HTERT RPE-1 (cell line): ENCODE data around the gene COL8A2.

Source experiments
- in situ Hi-C: fragments of 300-500 bp; cut with MboI; formaldehyde crosslinking; loops from 4 replicates; pipeline ENCODE4 v1.14.3; 2020; ENCODE audit warnings: low sequenced_read_pairs

COL8A2 gene

DNA sequence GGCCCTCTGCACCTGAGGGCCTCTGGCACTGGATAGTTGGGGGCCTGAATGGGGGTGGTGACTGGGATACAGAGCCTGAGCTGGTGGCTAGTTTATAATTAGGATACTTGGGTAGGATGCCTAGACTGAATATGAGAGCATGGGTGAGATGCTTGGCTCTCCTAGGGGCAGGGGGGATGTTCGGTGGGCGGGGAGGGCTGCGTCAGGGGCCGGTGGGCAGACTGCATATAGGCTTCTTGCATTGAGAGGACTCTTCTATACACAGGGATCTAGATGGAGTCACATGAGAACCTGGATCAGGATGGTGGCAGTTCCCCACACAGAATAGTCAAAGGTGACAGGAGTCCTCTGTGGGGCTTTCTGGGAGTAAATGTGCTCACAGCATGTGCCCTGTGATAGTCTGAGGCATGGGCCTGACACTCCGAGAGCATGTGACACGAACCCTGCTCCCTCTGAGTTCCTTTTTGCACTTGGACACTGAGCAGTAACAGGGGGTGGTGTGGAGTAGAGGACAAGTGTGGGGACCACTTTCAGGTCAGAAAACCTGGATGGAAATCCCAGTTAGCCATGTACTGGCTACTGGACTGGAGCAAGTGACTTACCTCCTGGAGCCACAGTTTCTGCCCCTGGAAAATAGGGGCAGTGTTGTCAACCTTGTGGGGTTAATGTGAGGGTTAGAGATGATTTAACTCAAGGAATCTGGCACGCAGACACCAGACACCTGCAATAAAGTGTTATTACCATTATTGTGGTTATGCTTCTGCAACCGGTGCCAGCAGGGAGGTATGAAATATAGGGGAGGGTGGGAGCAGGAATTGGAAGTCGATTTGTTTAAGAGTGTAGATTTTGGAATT is 33.2 kb upstream of the COL8A2 start:
- in situ Hi-C loops, result no loop called here

GRCh38 chr1:36157115-36157903 is 32.3 kb upstream of the COL8A2 start:
- in situ Hi-C loops, result no loop called here

DNA sequence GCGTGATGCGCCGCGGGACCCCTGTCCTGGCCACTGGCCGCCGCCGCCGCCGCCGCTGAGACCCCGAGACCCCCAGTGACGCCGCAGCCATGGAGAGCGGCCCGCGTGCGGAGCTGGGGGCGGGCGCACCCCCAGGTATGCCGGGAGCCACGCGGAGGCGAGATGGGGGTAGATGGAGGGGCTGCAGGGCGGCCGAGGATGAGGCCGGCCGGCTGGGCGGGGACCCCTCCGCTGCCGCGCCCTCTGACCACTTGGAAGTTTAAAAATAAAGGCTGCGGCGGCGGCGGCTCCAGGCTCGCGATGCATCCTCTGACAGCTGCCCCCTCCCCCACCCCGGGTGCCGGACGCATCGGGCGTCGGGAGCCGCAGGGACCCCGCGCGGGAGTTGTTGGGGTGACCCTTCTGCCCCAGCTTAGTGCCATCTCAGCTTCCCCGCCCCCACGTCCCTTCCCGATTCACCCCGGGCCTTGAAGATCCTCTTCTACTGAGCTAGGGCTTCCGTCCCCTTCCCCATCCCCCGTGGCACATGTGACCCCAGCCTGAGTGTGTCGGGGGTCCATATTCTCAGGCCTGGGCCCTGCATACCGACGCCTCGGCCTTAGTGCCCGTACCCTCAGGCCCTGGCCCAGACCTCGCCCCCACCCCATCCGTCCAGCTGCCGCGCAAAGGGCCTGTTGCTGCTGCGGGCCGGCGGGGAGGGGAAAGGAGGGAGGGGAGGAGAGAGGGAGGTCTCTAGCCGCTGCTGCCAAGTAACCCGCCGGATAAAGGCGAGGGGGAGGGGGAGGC is 31.5 kb upstream of the COL8A2 start:
- in situ Hi-C loops, result no loop called here

DNA sequence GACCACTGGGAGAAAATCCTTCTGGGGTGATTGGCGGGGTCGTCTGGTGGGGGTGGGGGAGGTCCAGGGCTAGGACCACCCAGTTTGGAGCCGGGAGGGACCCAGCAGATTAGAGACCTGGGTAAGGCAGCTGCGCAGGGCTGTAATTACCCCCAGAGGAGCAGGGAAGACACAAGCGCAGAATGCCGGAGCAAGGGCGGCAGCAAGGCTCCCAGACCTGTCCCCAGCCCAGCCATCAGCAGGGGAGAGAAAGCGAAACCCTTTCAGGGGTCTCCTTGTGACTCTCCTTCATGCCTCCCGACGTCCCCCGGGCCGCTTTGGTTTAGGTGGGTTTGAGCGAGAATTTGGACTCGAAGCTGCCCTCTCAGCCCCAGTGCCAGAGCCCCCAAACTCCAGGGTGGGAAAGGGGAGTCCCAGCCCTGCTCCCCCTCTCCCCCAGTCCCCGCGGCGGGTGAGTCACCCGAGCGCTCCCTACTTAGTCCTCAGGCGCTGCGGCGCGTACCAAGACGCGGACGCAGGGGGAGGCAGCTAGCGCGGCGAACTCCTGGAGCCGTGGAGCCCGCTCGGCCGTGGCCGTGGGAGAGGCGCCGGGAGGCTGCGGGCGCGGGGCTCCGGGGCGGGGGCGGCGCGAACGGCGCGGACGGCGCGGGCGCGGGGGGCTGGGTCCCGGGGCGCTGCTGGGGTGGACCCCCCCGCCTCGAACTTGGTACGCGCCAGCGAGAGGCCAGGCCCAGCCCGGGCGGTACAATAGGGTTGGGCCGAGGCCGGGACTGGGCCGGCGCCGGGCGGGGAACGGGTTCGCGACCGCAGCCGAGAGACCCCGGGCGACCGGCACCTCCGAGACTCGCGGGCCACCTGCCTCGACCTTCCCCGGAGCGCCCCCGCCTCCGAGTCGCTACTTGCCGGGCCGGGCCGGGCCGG is 30.6 kb upstream of the COL8A2 start, which contains the start of gene MAP7D1:
MAP7D1 (plus strand) TSS at position 753 of the 921 bp plus-strand sequence. CDS start 258 bp downstream, outside the sequence.
- in situ Hi-C loops, result no loop called here

DNA sequence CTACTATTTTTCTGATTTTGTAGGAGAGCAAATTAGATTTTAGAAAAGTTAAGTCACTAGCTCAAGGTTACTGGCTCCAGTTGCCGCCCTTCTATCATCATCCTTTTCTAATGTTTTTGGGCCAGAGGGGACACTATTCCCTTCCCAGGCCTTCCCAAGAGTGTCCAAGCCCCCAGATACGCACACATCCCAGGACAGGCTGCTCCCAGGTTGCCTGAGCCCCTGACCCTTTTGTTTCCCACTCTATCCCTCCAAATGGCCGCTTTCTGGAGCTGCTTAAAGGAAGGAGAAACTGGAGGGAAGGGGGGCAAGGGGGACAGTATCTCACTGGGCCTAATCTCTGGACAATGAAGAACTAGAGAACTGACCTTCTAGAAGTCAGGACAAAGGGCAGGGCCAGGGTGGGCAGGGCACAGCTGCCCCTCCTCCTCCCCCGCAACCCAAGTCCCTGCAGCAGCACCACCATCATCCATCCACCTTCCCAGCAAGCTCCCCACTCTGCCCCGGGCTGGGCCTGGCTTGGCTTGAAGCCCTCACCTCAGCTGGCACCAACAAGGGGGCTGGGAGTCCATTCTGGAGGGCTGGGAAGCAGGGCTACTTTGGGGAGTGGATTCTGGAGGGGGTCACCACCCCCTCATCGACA is 29.9 kb upstream of the COL8A2 start:
- in situ Hi-C loops, result no loop called here

DNA sequence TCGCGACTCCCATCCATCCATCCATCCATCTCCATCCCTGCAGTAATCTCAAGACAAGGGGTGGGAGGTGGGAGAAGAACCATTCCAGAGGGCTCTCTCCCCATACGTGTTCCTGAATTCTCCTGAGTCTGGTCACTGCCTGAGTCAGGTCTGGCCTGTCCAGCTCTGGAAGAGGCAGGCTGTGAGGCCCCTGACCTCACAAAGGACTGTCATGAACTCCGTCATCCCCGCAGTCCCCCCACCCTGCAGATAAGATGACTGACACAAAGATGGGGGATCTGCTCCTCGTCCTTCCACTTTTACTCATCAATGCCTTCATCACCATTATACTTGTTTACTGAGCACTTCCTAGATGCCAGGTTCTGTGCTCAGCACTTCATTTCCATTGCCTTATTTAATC is 29.3 kb upstream of the COL8A2 start:
- in situ Hi-C loops, result no loop called here

- in situ Hi-C loops, result no loop called here
Measured at GRCh38 chr1:36153476-36153875, 28.5 kb upstream of the COL8A2 start.

DNA sequence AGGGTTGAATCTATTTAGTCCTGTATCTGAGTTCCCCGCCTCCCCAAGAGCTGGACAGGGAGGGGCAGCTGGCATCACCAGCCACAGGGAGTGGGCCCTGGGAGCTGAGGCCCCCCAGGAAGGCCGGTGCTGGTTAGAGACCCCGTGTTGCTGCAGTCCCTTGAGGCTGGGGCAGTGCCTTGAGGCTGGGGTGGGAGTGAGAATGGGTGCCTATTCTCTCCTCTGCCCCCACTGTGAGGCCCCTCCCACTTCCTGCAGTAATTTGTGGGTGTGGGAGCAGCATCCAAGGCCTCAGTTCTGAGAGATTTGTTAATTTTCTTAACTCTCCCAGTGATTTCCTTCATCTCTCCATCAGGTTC is 26.8 kb upstream of the COL8A2 start:
- in situ Hi-C loops, result no loop called here

DNA sequence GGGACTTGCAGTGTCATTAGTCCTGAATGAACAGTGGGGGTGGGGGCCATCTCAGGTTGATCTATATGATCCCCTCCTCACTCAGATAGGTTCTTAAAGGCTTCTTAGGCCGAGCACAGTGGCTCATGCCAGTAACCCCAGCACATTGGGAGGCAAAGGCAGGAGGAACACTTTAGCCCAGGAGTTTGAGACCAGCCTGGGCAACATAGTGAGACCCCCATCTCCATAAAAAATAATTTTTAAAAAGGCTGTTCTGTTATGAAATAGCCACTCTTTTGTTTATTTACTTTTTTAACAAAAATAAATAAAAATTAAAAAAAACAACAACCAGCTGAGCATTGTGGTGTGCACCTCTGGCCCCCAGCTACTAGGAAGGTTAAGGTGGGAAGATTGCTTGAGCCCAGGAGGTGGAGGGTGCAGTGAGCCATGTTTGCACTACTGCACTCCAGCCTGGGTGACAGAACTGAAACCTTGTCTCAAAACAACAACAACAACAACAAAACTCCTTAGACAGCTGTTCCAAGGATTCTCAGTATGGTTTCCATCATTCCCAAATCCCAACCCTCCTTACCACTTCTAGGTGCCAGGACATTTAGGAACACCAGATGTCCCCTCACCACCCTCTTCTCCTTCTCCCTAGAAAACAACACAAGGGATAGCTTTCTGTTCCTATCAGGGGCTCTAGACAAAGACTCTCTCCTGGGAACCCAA is 26.3 kb upstream of the COL8A2 start:
- in situ Hi-C loops, result no loop called here

GRCh38 chr1:36150296-36151133 is 25.5 kb upstream of the COL8A2 start:
- in situ Hi-C loops, result no loop called here

- in situ Hi-C loops, result no loop called here
Measured at GRCh38 chr1:36149973-36150295, 24.9 kb upstream of the COL8A2 start.

DNA sequence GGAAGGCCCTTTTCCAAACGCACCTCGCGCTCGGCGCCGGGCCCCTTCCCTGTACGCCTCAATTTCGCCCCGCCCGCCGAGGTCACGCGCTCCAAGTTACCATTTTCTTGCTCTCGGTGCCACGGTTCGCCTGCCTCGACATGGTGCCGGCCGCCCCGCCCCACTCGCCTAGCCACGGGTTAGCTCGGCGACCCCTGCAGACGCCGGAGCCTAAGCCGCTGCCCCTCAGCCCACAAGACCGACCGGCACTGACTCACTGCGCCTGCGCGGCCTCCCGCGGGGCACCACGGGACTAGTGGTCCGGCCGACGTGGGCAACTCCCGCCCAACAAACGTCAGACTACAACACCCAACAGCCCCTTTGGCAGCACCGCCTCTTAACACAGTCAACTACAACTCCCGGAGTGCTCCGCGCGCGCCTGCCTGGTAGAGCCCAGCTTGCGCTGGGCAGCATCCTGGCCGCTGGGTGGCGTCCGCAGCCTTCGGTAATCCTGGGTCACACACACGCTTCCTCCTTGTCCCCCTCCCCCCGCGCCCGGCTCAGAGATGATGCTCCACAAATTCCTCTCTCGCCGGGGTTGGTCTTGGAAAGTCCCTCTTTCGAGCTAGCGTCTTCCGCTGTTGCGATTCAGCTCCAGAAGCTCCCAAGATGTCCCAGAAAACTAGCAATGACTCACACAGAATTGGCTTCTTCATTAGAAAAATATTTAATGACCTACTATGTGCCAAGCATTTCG is 24.4 kb upstream of the COL8A2 start, which contains the start of gene TRAPPC3:
TRAPPC3 (minus strand) TSS at position 250 of the 736 bp plus-strand sequence; CDS start at position 142, 108 bp downstream.
- in situ Hi-C loops, result no loop called here

DNA sequence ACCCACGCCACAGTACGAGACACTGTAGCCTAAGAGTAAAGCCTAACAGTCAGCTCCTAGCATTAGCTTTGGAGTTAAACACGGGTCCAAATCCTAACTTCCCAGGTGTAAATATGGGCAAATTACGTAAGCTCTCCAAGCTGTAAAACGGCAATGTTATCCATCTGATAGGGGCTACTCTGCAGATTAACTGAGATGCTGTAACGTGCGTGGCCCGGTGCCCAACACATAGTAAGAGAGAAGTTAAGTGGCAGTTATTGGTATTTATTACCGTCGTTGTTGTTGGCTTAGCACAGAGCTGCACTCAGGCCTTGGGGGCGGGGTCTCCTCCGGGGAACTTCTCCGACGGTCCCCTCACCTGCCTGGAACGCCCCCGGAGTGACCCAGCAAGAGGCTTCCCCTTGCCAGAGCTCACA is 23.8 kb upstream of the COL8A2 start:
- in situ Hi-C loops, result no loop called here

DNA sequence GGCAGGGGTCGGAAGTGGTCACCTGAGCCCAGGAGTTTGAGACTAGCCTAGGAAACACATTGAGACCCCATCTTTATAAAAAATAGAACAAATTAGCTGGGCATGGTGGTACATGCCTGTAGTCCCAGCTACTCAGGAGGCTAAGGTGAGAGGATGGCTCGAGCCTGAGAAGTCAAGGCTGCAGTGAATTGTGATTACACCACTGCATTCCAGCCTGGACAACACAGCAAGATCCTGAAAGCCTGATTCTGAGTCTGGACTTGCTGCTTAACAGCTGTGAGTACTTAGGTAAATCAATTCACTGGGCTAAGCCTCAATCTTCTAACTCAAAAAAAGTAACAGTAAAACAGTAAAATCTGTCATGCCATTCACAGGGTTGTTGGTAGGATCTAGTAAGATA is 19.4 kb upstream of the COL8A2 start:
- in situ Hi-C loops, result no loop called here

GRCh38 chr1:36143424-36143823 is 18.4 kb upstream of the COL8A2 start:
- in situ Hi-C loops, result no loop called here

GRCh38 chr1:36142121-36142520 is 17.1 kb upstream of the COL8A2 start:
- in situ Hi-C loops, result no loop called here

- in situ Hi-C loops, result no loop called here
Measured at GRCh38 chr1:36139521-36139920, 14.5 kb upstream of the COL8A2 start.

GRCh38 chr1:36137776-36138175 is 12.8 kb upstream of the COL8A2 start:
- in situ Hi-C loops, result no loop called here
